Muscle layer of colon (tissue), 2 donors: ENCODE data around the gene SPATS2L.

ENCODE experiments used
- H3K27ac ChIP-seq: one replicate; pipeline ENCODE4 v1.7.0; 2013; ENCODE audit warnings: low read depth, mild to moderate bottlenecking, low read length, moderate library complexity
- H3K27me3 ChIP-seq, 2 donors: one replicate each; pipeline ENCODE4 v1.7.0; 2013; ENCODE audit warnings: low read length in 2 of 2, mild to moderate bottlenecking in 2 of 2; ENCODE audit not compliant: insufficient read depth in 2 of 2, control insufficient read depth in 1 of 2
- H3K36me3 ChIP-seq: one replicate; pipeline ENCODE4 v1.7.0; 2013; ENCODE audit warnings: mild to moderate bottlenecking, low read length; ENCODE audit not compliant: insufficient read depth
- H3K4me1 ChIP-seq: one replicate; pipeline ENCODE4 v1.7.0; 2013; ENCODE audit warnings: mild to moderate bottlenecking, low read length; ENCODE audit not compliant: insufficient read depth
- H3K4me3 ChIP-seq, 2 donors: one replicate each; pipeline ENCODE4 v1.7.0; 2013; ENCODE audit warnings: low read length in 2 of 2, low read depth in 1 of 2, mild to moderate bottlenecking in 1 of 2, moderate library complexity in 1 of 2
- H3K9ac ChIP-seq: one replicate; pipeline ENCODE4 v1.7.0; 2013; ENCODE audit warnings: low read length
- H3K9me3 ChIP-seq: one replicate; pipeline ENCODE4 v1.7.0; 2013; ENCODE audit warnings: mild to moderate bottlenecking, low read length
- donor health status: abdominal sarcoma.
- donor health status: Adenocarcinoma of cecum.

SPATS2L gene

GRCh38 chr2:200354833-200355751 is 48.6 kb downstream of the SPATS2L start:
- Histone ChIP-seq H3K9ac (no peak overlapping the region), H3K36me3 (no peaks in the 10 kb centered on the region), H3K4me3 (no peak overlapping the region), H3K4me1 (peaks cover 57% of the 10 kb centered on the region), H3K9me3 (no peaks in the 10 kb centered on the region), H3K27ac (no peak overlapping the region), H3K27me3 (no peaks in the 10 kb centered on the region)

- peaks cover 50% of the 10 kb centered on the region for H3K4me1 ChIP-seq
- H3K27me3 ChIP-seq, result no peaks in the 10 kb centered on the region
- no peak overlapping the region for H3K9ac ChIP-seq
- no peaks in the 10 kb centered on the region for H3K9me3 ChIP-seq
- no peak overlapping the region for H3K4me3 ChIP-seq
- no peak overlapping the region for H3K27ac ChIP-seq
- no peaks in the 10 kb centered on the region for H3K36me3 ChIP-seq
Measured at GRCh38 chr2:200356321-200356720, 49.8 kb downstream of the SPATS2L start.

GRCh38 chr2:200356857-200357384 is 50.4 kb downstream of the SPATS2L start:
- Histone ChIP-seq H3K4me1 (peaks cover 44% of the 10 kb centered on the region), H3K9ac (no peak overlapping the region), H3K4me3 (no peak overlapping the region), H3K27ac (no peak overlapping the region), H3K9me3 (no peaks in the 10 kb centered on the region), H3K27me3 (no peaks in the 10 kb centered on the region), H3K36me3 (no peaks in the 10 kb centered on the region)

GRCh38 chr2:200357845-200358244 is 51.4 kb downstream of the SPATS2L start:
- Histone ChIP-seq H3K9ac (no peak overlapping the region), H3K9me3 (no peaks in the 10 kb centered on the region), H3K36me3 (no peaks in the 10 kb centered on the region), H3K27me3 (no peaks in the 10 kb centered on the region), H3K4me1 (peaks cover 41% of the 10 kb centered on the region), H3K4me3 (no peak overlapping the region), H3K27ac (no peak overlapping the region)

- Histone ChIP-seq H3K4me1 (peaks cover 44% of the 10 kb centered on the region), H3K27me3 (no peaks in the 10 kb centered on the region), H3K27ac (no peak overlapping the region), H3K9me3 (no peaks in the 10 kb centered on the region), H3K4me3 (no peak overlapping the region), H3K9ac (no peak overlapping the region), H3K36me3 (no peaks in the 10 kb centered on the region)
Measured at GRCh38 chr2:200359552-200359951, 53.1 kb downstream of the SPATS2L start.

GRCh38 chr2:200360364-200360763 is 53.9 kb downstream of the SPATS2L start:
- H3K9ac ChIP-seq, result no peak overlapping the region
- no peaks in the 10 kb centered on the region for H3K27me3 ChIP-seq
- H3K9me3 ChIP-seq, result no peaks in the 10 kb centered on the region
- peaks cover 52% of the 10 kb centered on the region for H3K4me1 ChIP-seq
- H3K36me3 ChIP-seq, result no peaks in the 10 kb centered on the region
- H3K4me3 ChIP-seq, result no peak overlapping the region
- H3K27ac ChIP-seq, result no peak overlapping the region

GRCh38 chr2:200362202-200362917 is 55.9 kb downstream of the SPATS2L start:
- H3K36me3 ChIP-seq, result no peaks in the 10 kb centered on the region
- no peak overlapping the region for H3K9ac ChIP-seq
- no peaks in the 10 kb centered on the region for H3K27me3 ChIP-seq
- peak overlapping the region; percentile 4 for H3K27ac ChIP-seq
- peaks cover 48% of the 10 kb centered on the region for H3K4me1 ChIP-seq
- H3K4me3 ChIP-seq, result no peak overlapping the region
- H3K9me3 ChIP-seq, result no peaks in the 10 kb centered on the region

- Histone ChIP-seq H3K4me1 (peaks cover 39% of the 10 kb centered on the region), H3K9me3 (no peaks in the 10 kb centered on the region), H3K27ac (no peak overlapping the region), H3K9ac (no peak overlapping the region), H3K4me3 (no peak overlapping the region), H3K36me3 (no peaks in the 10 kb centered on the region), H3K27me3 (no peaks in the 10 kb centered on the region)
Measured at GRCh38 chr2:200363279-200363678, 56.8 kb downstream of the SPATS2L start.

- Histone ChIP-seq H3K9me3 (no peaks in the 10 kb centered on the region), H3K4me1 (peaks cover 34% of the 10 kb centered on the region), H3K4me3 (no peak overlapping the region)
Measured at GRCh38 chr2:200364142-200364541, 57.6 kb downstream of the SPATS2L start.

GRCh38 chr2:200364620-200365019 is 58.1 kb downstream of the SPATS2L start:
- Histone ChIP-seq H3K9me3 (no peaks in the 10 kb centered on the region), H3K27ac (peak overlapping the region; percentile 63), H3K4me1 (peaks cover 34% of the 10 kb centered on the region), H3K27me3 (no peaks in the 10 kb centered on the region), H3K9ac (no peak overlapping the region), H3K36me3 (no peaks in the 10 kb centered on the region), H3K4me3 (no peak overlapping the region)

More at GRCh38 chr2:200364142-200364541, 57.6 kb downstream of the SPATS2L start:
- Histone ChIP-seq H3K27ac (peak overlapping the region; percentile 63), H3K9ac (no peak overlapping the region), H3K36me3 (no peaks in the 10 kb centered on the region), H3K27me3 (no peaks in the 10 kb centered on the region)

GRCh38 chr2:200365209-200365608 is 58.7 kb downstream of the SPATS2L start:
- no peak overlapping the region for H3K9ac ChIP-seq
- H3K27ac ChIP-seq, result no peak overlapping the region
- no peaks in the 10 kb centered on the region for H3K9me3 ChIP-seq
- H3K27me3 ChIP-seq, result no peaks in the 10 kb centered on the region
- H3K4me3 ChIP-seq, result no peak overlapping the region
- H3K36me3 ChIP-seq, result no peaks in the 10 kb centered on the region
- H3K4me1 ChIP-seq, result peaks cover 34% of the 10 kb centered on the region
